ENCODE data around the gene FANCI.

FANCI gene

DNA sequence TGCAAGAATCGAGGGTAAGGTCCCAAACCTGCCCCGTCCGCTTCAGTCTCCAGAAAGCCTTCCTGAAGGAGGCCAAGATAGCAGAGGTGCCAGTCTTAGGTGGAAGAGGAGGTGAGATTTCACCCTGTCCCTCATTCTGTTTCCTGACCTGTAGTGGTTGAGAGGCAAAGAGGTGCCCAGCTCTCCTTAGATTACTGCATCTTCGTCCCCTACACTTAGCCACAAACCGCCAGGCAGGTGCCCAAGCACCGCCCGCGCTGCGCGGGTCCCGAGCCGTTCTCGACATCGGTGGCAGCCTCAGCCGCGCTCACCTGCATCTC lies 114.6 kb downstream of the FANCI start:
- H3K27ac ChIP-seq = peak overlapping the region; percentile 18; the same call in 1 of the 2 replicates
- TF ChIP-seq, protein P1, sequence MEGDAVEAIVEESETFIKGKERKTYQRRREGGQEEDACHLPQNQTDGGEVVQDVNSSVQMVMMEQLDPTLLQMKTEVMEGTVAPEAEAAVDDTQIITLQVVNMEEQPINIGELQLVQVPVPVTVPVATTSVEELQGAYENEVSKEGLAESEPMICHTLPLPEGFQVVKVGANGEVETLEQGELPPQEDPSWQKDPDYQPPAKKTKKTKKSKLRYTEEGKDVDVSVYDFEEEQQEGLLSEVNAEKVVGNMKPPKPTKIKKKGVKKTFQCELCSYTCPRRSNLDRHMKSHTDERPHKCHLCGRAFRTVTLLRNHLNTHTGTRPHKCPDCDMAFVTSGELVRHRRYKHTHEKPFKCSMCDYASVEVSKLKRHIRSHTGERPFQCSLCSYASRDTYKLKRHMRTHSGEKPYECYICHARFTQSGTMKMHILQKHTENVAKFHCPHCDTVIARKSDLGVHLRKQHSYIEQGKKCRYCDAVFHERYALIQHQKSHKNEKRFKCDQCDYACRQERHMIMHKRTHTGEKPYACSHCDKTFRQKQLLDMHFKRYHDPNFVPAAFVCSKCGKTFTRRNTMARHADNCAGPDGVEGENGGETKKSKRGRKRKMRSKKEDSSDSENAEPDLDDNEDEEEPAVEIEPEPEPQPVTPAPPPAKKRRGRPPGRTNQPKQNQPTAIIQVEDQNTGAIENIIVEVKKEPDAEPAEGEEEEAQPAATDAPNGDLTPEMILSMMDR (conservative IDR thresholded peaks at IDR 0.05) = no peak
- TF ChIP-seq ZFX (IDR thresholded peaks at IDR 0.05) = no peak

DNA sequence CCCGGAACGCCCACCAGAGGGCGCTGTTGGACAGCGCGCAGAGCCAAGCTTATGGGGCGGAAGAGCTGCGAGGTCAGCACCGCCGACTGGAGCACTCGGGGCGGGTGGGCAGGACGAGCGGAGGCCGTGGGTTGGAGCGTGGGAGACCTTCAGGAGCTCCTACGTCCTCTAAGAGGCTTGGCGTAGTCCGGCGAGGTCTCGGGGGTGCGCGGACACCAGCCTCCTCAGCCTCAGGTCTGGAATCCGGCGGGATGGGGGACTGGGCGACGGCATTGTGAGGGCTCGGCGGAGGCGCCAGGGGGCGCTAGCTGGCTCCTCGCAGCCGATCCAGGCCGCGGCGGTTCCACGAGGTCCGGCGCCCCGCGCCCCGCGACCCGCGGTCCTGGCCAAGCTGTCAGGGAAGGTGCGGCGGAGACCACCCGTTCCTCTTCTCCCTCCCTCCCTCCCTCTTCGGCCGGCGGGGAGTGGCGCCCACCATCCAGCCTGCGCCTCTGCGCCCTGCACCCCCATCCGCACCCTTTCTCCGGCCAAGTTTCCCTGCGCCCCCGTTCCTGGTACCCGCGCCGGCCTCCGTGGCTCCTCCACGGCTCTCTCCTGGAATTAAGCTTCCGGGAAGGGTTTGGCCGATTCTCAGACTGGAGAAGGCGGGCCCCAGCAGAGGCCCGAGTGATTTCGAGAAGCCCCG lies 115.1 kb downstream of the FANCI start:
- TF ChIP-seq, protein P1 (conservative IDR thresholded peaks at IDR 0.05) = peak; percentile 100
- TF ChIP-seq ZFX (IDR thresholded peaks at IDR 0.05) = no peak
- peak overlapping the region; percentile 18; the same call in 1 of the 2 replicates for H3K27ac ChIP-seq

DNA sequence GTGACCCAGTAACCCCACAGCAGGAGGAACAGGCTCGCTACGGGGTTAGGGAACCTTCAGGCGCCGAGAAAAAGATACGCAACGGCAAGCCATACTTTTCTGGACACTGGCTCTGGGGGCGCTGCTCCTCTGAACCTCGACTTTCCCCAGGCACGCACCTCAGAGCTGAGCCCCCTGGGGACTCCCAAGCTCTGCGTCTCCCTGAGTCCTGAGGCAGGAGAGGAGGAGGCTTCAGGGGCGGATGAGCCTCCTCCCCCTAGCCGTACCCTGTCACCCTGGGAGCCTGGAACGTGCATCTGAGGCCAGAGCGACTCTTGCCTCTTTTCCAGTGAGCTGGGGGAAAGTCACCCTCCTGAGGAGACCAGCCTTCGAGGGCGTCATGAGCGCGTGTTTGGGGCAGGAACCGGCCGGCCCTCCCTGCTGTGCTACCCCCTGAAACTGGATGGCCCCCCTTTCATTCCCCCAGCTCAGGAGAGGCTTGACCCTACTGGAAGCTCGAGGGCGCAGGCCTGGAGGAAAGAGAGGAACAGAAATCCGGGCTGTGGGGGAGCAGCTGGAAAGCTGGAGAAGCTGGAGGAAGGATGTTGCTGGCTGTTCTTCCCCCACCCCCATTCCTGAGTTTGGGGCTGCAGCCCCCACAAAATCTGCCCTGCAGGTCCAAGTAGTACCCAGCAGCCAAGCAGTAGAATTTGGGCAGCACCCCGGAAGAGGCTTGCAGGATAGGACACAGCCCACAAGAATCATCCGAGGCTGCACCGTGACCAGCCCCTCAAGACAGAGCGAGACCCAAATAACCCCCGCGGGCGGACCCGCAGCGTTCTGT lies 115.9 kb downstream of the FANCI start:
- TF ChIP-seq, protein P1 (conservative IDR thresholded peaks at IDR 0.05) = no peak
- TF ChIP-seq ZFX (IDR thresholded peaks at IDR 0.05) = no peak
- no peak overlapping the region for H3K27ac ChIP-seq

GRCh38 chr15:89360294-89360971 lies 116.7 kb downstream of the FANCI start:
- no peak for TF ChIP-seq ZFX (IDR thresholded peaks at IDR 0.05)
- TF ChIP-seq, protein P1 (conservative IDR thresholded peaks at IDR 0.05) = no peak
- H3K27ac ChIP-seq = no peak overlapping the region

- no peak overlapping the region for H3K27ac ChIP-seq
- TF ChIP-seq, protein P1 (conservative IDR thresholded peaks at IDR 0.05) = no peak
- no peak for TF ChIP-seq ZFX (IDR thresholded peaks at IDR 0.05)
Observed at GRCh38 chr15:89361451-89362202, 117.8 kb downstream of the FANCI start.

DNA sequence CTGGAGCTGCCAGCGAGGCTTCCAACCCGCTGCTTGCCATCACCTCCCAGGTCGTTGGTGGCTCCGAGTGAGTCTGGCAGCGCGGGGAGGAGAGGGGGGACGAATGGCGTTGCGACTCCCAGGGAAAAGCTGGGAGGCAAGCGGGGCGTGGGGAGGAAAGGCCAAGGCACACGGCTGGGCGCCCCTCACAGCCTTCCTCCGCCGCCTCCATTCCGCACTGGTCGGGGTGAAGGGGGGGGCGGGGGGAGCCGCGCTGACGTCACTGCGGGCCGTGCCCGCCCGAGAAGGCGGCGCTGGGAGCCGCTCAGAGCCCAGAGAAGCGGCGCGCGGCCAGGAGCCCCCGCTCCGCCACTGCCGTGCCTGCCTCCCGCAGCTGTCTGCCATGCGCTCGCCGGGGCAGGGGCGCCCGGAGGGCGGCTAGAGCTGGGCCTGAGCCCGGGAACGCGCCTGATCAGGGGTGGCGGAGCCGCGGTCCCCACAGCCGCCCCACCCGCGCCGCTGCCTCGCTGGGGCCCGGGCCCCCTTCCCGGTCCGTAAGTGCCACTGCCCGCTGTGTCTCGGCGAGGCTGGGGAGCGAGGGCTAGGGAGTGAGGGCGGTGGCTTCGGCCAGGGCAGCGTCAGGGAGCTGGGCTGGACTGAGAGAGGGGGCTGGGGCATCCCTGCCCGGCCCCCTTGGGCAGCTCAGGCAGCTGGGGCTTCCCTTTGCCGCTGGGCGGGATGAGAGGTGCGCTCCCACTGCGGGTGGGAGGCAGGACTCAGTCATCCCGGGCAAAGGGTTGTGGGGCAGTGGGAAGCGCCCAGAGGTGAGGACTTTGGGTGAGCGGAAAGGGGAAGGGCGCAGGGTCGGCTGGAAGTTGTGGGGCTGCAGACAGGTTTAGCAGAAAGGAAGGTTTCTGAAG lies 118.7 kb downstream of the FANCI start:
- TF ChIP-seq, protein P1 (conservative IDR thresholded peaks at IDR 0.05) = no peak
- no peak overlapping the region for H3K27ac ChIP-seq
